Lung (tissue), 12 donors: ENCODE results near the gene GLB1L. TPM values are rescaled to one million over a fixed set of nuclear protein-coding genes. Genes with fewer than 3 reads are reported as not detected.
A peak's percentile ranks its signal among the peaks of the same experiment; 100 is the strongest.

ENCODE experiments used
- ATAC-seq: fragments of 200-7000 bp; cut with Tn5 transposase; one replicate; pipeline ENCODE4 v1.9.1; 2020; ENCODE audit warnings: moderate number of reproducible peaks; ENCODE audit not compliant: insufficient read depth, low FRiP score
- DNase-seq, 3 donors: peaks; one replicate each; pipeline ENCODE4 v3.0.0-alpha.2; 2013 to 2017
- H3K27ac ChIP-seq, 2 donors: one replicate each; pipeline ENCODE4 v1.5.1; 2013; ENCODE audit warnings: mild to moderate bottlenecking in 2 of 2, moderate library complexity in 2 of 2, control low read depth in 1 of 2, inconsistent platforms in 1 of 2, low read depth in 1 of 2, low read length in 1 of 2
- H3K27me3 ChIP-seq, 3 donors: one replicate each; pipeline ENCODE4 v1.5.1; 2013; ENCODE audit warnings: low read length in 2 of 3; ENCODE audit not compliant: control insufficient read depth in 3 of 3, insufficient read depth in 3 of 3
- H3K36me3 ChIP-seq, 4 donors: one replicate each; pipeline ENCODE4 v1.5.1; 2013; ENCODE audit warnings: low read length in 4 of 4, mild to moderate bottlenecking in 1 of 4, moderate library complexity in 1 of 4; ENCODE audit not compliant: control insufficient read depth in 4 of 4, insufficient read depth in 4 of 4
- H3K4me1 ChIP-seq, 5 donors: one replicate each; pipeline ENCODE4 v1.5.1; 2013; ENCODE audit warnings: low read length in 5 of 5, mild to moderate bottlenecking in 2 of 5, moderate library complexity in 1 of 5; ENCODE audit not compliant: control insufficient read depth in 5 of 5, insufficient read depth in 5 of 5
- H3K4me3 ChIP-seq: one replicate; pipeline ENCODE4 v1.5.1; 2013; ENCODE audit warnings: mild to moderate bottlenecking, control low read depth, moderate library complexity
- H3K9ac ChIP-seq, 2 donors: one replicate each; pipeline ENCODE4 v1.5.1; 2013; ENCODE audit warnings: low read length in 2 of 2, control low read depth in 1 of 2; ENCODE audit not compliant: insufficient read depth in 1 of 2
- H3K9me3 ChIP-seq, 4 donors: one replicate each; pipeline ENCODE4 v1.5.1; 2013; ENCODE audit warnings: low read length in 3 of 4, mild to moderate bottlenecking in 1 of 4, moderate library complexity in 1 of 4; ENCODE audit not compliant: control insufficient read depth in 4 of 4, insufficient read depth in 3 of 4
- WGBS, 2 donors: extraction: QIAGEN DNeasy Blood & Tissue Kit; methylation state at CpG; one replicate each; pipeline ENCODE4 v1.1.7; 2013; 5-methylcytosine and 5-hydroxymethylcytosine counted together
- polyA plus RNA-seq, 2 donors: library from polyadenylated mRNA; stranded (reverse); fragments of 200-250 nt; gene quantifications; one replicate each; pipeline ENCODE4 v1.2.1, GENCODE V29; 2013
- total RNA-seq, 2 donors: library from RNA; depleted of rRNA in 1 of 2; stranded (reverse); fragments of >200 nt in 1 of 2; gene quantifications; one replicate each; pipeline ENCODE4 v1.2.1, GENCODE V29; 2014 to 2021
- TF ChIP-seq, protein P1 (sequence below): IDR thresholded peaks from 2 replicates; pipeline ENCODE4 v1.5.1; 2012; ENCODE audit warnings: mild to moderate bottlenecking; ENCODE audit errors: control extremely low read depth, extremely low read depth
- donor health status: control.
- donor health status: control.
- donor health status: Bipolar disorder and iron deficiency.
- donor health status: healthy.
- donor health status: DM: yes; HTN: yes; CAD: no.

The GLB1L gene
- total and polyA plus RNA-seq, 4 donors = 7.5 to 18.7 (median 13.6) TPM

DNA sequence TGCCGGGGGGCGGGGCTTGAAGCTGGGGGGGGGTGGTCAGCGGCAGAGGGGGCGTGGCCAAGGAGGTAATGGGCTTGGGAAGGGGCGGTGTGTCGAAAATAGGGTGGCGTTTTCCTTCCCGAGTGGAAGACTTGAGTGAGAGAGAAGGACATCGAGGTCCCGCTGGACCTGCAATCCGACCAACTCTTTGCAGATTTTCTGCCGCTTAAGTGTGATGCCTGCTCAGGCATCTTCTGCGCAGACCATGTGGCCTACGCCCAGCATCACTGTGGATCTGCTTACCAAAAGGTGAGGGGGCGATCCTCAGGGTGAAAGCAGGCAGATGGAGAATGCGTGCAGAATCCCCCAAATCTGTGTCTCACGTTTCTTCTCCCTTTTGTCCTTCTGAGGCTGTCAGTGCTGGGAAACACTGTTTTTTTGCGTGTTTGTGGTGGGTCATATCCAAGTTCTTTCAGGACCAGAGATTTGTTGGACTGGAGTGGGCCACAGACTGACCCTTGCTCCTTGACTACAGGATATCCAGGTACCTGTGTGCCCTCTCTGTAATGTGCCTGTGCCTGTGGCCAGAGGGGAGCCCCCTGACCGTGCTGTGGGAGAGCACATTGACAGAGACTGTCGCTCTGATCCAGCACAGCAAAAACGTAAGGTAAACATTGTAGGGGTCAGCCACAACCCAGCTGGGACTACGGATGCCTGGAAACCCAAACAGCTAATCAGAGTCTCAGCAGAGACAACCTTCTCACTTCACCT, 37.9 kb downstream of the GLB1L start:
- H3K27me3 ChIP-seq = no peaks in the 10 kb centered on the region
- H3K9ac ChIP-seq = peak overlapping the region; percentile 28 to 82
- ATAC-seq = peak; percentile 1
- TF ChIP-seq, protein P1, sequence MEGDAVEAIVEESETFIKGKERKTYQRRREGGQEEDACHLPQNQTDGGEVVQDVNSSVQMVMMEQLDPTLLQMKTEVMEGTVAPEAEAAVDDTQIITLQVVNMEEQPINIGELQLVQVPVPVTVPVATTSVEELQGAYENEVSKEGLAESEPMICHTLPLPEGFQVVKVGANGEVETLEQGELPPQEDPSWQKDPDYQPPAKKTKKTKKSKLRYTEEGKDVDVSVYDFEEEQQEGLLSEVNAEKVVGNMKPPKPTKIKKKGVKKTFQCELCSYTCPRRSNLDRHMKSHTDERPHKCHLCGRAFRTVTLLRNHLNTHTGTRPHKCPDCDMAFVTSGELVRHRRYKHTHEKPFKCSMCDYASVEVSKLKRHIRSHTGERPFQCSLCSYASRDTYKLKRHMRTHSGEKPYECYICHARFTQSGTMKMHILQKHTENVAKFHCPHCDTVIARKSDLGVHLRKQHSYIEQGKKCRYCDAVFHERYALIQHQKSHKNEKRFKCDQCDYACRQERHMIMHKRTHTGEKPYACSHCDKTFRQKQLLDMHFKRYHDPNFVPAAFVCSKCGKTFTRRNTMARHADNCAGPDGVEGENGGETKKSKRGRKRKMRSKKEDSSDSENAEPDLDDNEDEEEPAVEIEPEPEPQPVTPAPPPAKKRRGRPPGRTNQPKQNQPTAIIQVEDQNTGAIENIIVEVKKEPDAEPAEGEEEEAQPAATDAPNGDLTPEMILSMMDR = no peak
- H3K27ac ChIP-seq = peak overlapping the region; percentile 79 to 93
- WGBS, 2 donors = 14 to 20% methylated on average over 22 of the region's 22 CpGs
- DNase-seq = peak in 2 of 3 donors; percentile 28 to 36
- peaks cover 4 to 22% (median 16%) of the 10 kb centered on the region in 4 donors for H3K36me3 ChIP-seq
- no peaks in the 10 kb centered on the region for H3K9me3 ChIP-seq
- peaks cover 0 to 22% (median 12%) of the 10 kb centered on the region in 5 donors for H3K4me1 ChIP-seq
- H3K4me3 ChIP-seq = peak overlapping the region; percentile 64

DNA sequence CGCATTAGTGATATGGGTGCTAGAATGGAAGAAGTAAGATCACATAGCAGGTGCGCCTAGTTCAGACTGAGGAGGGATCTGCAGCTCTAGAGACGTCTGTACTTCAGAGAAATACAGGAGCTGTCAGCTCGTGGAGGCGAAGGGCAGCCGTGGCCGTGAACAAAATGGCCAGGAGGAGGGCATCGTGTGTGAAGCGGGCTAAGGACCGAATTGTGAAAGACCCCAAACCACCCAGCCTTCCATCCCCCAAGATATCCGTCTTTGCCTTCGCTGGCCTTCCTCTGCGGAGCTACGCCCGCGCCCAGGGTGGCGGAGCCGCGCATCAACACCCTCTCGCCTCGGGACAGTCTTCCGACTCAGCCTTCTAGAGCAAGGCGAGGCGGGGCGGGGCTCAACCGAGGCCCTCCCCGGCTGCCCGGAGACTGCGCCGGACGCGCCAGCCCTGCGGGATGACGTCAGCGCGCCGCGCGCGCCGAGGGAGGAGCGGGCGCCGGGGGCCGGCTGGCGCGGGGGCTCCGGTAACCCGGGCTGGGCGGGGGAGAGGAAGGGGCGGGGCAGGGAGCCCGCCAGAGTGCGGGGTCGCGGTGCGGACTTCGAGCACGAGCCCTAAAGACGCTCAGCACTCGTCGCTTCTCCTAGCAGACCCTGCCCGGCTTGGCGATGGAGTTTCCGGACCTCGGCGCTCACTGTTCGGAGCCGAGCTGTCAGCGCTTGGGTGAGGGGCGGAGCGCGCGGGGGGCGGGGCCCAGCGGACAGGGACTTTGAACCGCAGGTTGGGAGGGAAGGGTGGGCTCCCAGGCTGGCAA, 38.7 kb downstream of the GLB1L start, which contains the start of gene ZFAND2B:
Gene ZFAND2B, plus strand, starts transcription at position 455 of the 806 bp plus-strand sequence. Its CDS starts 206 bp downstream, at position 661.
- peaks cover 0 to 22% (median 12%) of the 10 kb centered on the region in 5 donors for H3K4me1 ChIP-seq
- H3K27ac ChIP-seq = peak within 1 kb of the TSS; percentile 79 to 93
- H3K9ac ChIP-seq = peak within 1 kb of the TSS; percentile 95 to 97
- DNase-seq (peak; percentile 96 to 98 (median 96)), ATAC-seq (peak; percentile 99)
- peaks cover 4 to 18% (median 15%) of the 10 kb centered on the region in 4 donors for H3K36me3 ChIP-seq
- TF ChIP-seq, protein P1 = no peak
- H3K9me3 ChIP-seq = no peaks in the 10 kb centered on the region
- peak within 1 kb of the TSS; percentile 64 for H3K4me3 ChIP-seq
- WGBS, 2 donors = 0% methylated on average over 49 to 76 of the region's 76 CpGs
- no peaks in the 10 kb centered on the region for H3K27me3 ChIP-seq

DNA sequence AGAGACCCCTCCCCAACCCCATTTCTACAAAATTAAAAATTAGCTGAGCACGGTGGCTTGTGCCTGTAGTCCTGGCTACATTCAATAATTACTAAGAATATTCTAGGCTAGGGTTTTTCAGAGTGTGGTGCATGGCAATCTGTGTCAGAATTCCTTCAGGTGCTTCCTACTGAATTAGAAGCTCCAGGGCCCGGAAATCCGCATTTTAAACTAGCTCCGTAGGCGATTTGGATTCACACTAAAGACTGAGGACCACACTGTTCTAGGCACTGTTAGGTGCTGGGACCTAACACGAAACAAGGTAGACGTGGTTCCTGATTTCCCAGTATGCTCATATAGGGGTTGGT, 39.3 kb downstream of the GLB1L start:
- DNase-seq = no peak
- H3K27ac ChIP-seq = peak overlapping the region; percentile 79 to 93
- 15 to 20% methylated on average over 7 of the region's 7 CpGs for WGBS, 2 donors
- peak overlapping the region; percentile 44 for H3K4me3 ChIP-seq
- H3K36me3 ChIP-seq = peaks cover 4 to 15% (median 15%) of the 10 kb centered on the region in 4 donors
- no peaks in the 10 kb centered on the region for H3K9me3 ChIP-seq
- TF ChIP-seq, protein P1 = no peak
- ATAC-seq = no peak
- peaks cover 0 to 22% (median 12%) of the 10 kb centered on the region in 5 donors for H3K4me1 ChIP-seq
- H3K27me3 ChIP-seq = no peaks in the 10 kb centered on the region
- peak overlapping the region; percentile 95 to 97 for H3K9ac ChIP-seq
